GM18520 (cell line): ENCODE measurements around the gene FAM32A.

Experiments used
- ATAC-seq: cut with Tn5 transposase; IDR thresholded peaks from one replicate; pipeline ENCODE4 v1.9.1; 2021; ENCODE audit not compliant: unreplicated experiment

FAM32A gene

DNA sequence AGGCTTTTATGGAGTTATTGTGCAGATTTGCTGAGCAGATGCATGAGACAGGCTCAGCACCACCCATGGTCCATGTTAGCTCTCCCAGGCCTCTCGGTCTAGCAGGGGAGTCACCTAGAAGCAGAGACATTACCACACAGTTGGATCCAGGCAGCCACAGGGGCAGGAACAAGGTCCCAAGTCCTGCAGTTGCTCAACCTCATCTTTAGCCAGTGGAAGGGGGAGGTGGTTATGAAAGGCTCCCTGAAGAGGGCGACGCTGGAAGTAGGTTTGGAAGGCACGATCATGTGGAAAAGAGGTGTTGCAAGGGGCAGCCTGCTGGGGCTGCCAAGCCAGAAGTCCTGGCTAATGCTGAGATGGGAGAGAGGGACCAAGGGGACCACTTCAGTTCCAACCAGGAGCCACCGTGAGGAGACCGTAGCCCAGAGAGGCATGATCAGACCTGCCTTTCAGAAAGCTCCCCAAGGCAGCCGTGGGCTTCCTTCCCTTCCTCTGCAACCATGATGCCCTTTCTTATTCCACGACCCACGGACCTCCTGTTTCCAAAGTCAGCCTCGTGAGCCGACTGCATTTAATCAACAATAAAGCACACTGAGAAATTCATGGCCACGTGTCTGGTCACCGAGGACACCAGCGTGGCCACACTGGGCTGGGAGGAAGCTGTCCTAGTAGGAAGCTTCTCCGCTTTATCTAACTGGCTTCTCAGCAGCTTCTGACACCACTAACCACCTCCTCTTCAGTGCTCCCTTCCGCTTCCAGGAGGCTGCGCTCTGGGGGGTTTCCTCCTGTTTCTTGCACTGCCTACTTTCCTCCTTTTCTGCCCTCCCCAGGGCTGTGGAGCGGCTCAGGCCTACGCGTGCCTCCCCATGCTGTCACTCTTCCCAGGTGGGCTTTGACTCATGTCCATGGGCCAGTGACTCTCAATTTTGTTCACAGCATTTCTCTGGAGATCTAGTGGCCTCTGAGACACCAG, 15.1 kb downstream of the FAM32A start:
- ATAC-seq, result no peak

DNA sequence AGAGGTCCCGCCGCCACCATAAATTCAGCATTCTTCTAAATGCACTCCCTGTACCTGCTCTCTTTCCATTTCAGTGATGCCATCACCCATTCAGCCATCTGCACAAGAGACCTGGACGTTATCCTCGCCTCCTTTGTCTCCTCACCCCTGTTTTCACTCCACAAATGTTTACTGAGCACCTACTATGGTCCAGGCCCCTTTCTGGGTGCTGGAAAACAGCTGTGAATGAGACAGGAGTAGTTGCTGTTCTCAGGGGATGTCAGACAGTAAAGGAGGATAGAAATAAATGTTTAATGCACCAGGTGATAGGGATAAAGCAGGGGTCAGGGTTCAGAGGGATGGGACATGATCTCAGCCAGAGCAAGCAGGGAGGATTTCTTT, 15.8 kb downstream of the FAM32A start:
- ATAC-seq, result no peak

DNA sequence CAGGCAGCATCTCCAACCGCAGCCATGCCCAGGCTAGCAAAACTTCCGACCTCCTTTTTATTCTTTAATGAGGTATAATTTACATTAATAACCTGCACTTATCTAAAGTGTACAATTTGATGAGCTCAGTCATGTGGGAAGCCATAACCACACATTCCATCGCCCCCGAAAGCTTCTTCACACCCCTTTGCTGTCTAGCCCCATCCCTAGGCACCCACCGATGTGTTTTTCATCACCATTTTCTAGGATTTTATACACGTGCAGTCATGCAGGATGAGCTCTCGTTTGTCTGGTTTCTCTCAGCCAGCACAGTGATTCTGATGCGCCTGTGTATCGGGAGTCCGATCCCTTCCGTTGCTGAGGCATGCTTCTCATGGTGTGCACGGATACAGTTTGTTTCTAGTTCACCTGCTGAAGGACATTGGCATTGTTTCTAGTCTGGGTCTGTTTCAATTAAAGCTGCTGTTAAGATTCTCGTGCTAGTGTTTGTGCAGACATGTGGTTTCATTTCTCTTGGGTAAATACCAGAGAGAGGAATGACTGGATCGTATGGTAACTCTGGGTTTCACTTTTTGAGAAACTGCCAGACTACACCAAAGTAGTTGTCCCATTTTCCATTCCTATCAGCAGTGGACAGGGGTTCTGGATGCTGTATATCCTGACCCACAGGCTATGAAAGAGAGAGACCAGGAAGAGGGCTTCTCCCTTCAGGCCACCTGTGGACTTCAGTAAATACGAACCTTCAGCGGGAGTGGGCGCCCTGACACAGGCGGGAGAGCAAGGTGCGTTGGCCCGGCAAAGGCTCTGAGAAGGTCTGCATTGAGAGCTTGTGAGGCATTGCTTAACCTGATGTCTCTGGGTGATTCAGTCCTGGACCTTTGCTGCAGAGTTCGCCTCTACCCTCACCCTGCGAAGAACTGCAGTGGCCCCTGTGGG, 17.4 kb downstream of the FAM32A start:
- no peak for ATAC-seq

DNA sequence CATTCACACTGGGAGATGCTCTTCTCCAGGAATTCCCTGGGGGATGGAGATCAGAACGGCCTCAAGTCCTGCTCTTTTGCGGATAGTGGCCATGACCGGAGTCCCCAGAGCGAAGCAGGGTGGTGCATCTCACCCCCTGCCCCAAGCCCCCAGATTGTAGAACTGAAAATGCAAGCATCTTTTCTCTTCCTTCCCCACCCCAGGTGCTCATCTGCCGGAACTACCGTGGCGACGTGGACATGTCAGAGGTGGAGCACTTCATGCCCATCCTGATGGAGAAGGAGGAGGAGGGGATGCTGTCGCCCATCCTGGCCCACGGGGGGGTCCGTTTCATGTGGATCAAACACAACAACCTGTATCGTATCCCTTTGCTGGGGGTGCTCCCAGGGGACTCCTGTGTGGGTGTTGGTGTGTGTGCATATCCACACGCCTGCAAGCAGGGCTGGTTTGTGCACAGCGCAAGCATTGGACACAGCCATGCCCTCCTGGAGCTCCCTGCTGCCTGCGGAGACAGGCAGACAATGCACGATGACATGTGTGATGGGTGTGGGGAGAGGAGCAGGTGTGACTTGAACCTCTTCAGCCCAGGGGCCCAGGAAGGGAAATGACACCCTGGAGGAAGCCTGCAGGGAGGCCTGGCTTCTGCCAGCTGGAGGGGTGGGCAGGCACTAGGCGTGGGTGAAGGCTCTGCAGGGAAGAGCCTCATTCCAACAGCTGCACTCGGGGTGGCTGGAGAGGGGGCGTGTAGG, 18.2 kb downstream of the FAM32A start:
- no peak for ATAC-seq

DNA sequence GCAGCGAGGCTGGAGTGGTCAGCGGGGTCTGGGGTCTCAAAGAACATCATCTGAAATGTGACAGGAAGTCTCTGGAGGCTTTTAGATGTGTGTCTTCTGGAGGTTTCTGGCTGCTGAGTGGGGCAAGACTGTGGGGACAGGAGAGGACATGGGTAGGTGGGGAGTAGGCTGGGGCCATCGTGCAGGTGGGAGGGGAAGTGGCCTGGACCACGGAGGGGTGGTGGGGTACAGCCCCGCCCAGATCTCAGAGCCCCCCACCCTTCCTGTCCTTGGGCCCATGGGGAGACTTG, 18.7 kb downstream of the FAM32A start:
- ATAC-seq, result no peak

DNA sequence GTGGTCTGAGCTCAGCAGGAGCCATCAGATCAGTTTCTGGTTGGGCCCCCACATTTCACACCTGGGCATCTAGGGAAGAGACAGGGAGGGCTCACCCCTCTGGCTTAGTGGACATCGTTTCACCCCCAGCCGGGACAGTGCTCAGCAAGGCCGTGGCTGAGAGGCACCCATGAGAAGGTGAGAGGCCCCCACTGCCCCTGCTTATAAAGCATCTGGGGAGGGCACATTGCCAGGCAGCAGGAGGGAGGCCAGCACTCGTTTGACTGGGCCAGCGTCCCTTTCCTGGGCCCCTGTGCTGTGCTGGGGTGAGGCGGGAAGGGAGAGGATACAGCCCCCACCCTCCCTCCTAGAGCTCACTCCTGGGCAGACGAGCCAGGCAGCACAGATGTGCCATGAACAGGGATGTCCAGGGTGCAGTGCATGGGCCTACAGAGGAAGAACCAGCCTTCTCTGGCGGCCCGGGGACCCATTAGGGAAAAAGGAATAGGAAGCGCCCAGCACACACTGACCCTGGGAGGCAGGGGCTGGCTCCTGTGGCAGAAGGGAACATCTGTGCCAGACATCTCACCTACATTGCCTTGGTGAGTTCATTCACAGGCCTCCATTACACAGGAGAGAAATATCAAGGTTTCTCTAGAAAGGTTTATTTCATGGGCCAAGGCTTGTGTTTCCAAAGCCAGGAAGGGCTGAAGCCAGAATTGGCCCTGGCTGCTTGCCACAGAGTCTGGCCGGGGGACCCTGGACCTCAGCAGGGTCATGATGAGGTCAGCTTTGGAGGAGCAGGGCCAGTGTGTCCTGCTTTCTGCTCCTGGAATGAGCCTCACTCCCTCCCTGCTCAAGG, 20.2 kb downstream of the FAM32A start:
- ATAC-seq, result no peak

DNA sequence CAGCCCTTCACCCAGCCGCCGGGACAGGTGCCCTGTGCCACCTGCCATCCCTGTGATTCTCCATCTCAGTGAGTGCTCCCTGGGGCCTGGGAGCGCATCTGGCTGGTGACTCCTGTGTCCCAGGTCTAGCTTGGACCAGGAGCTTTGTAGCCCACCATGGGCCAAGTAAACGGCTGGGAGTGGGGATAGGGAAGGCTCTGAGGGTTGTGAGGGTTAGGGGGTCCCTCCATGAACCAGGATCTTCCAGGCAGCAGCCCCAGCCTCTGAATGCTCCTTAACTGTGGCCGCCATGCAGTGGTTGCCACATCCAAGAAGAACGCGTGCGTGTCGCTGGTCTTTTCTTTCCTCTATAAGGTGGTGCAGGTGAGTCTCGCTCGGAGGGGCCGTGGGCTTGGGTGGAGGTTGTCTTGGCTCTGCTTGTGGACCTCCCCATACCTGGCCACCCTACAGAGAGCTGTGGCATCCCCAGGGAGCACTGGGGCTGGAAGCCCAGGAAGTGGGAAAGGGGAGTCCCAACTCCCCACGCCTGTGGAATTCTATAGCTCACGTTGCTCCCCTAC, 20.9 kb downstream of the FAM32A start:
- no peak for ATAC-seq

DNA sequence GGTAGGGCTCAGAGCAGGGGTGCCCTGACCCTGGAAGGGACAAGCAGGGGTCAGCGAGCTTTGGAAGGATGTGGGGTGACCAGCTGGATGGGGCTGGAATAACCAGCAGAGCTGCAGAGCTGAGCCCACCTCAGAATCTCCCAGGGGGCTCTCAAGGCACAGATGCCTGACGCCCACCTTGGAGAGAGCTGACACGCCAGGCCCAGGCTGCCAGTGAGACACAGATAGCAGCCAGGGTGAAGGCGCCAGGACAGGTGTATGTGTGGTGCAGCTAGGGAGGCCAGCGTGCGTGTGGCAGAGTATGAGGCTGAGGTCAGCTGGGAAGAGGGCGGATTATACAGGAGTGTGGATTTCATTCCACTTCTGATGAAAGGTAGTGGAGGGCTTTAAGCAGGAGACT, 21.4 kb downstream of the FAM32A start:
- no peak for ATAC-seq

DNA sequence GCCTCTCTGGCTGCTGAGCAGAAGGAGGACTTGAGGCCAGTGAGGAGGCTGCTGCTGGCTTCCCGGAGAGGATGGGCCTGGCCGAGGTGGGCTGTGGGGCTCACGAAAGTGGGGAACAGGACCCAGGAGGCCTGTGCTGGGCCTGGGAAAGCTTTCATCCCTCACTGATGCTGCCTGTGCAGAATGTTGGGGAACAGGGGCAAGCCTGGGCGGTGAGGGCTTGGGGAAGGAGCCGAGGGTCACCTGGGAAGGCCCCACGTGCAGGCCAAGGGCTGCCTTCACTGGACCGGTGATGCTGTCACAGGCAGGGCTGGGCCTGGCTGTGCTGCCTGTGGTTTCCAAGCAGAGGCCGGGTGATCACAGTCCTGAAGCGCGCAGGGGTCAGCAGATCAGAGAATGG, 21.9 kb downstream of the FAM32A start:
- no peak for ATAC-seq

DNA sequence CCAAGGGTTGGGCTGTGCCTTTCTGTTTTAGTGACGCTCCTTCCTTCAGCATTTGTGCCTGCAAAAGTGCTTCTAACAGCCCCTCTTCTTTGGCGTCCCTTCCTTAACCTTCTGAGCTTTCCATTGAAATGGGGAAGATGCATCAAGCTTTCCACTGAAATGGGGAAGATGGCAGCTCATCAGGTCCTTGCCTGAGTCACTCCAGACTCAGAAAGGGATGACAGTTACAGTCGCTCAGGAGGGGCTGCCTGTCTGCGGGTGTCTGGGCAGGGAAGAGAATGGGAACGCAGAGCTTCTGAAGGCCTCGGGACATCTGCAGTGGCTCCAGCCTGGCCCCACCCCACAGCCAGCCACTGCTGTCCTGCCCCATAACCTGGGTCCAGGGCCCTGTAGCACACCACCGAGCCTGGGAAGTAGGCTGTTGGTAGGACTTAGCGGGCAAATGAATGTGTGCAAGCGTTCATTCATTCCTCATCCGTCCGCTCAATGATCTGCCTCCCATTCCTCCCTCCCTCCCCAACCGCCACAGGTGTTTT, 22.3 kb downstream of the FAM32A start:
- ATAC-seq, result no peak

DNA sequence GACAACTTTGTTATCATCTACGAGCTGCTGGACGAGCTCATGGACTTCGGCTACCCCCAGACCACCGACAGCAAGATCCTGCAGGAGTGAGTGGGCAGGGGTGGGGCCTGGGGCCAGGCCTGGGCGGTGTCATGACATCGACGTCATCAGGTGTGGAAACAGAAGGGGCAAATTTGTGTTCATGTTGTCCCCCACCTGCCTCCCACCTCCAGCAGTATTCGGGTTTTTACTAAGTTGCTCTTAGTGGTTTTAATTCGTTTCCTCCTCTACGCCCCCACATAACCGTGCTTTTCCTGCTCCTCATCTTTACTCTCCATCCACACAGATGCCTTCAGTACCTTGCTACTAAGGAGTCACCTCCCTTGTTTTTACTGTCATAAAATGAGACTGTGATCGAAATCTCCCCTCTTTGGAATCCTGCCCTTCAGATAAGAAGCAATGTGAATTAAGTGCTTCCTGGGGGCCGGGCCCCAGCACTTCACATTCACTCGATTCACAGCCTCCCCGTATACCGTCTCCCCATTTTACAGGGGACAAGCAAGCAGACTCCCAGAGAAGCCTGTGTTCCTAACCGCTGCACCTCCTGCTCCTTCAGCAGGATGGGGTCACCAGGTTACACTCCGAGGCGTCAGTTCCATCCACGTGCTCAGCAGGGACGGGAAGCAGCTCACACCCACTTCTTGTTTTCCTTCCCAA, 23.0 kb downstream of the FAM32A start:
- ATAC-seq, result no peak

DNA sequence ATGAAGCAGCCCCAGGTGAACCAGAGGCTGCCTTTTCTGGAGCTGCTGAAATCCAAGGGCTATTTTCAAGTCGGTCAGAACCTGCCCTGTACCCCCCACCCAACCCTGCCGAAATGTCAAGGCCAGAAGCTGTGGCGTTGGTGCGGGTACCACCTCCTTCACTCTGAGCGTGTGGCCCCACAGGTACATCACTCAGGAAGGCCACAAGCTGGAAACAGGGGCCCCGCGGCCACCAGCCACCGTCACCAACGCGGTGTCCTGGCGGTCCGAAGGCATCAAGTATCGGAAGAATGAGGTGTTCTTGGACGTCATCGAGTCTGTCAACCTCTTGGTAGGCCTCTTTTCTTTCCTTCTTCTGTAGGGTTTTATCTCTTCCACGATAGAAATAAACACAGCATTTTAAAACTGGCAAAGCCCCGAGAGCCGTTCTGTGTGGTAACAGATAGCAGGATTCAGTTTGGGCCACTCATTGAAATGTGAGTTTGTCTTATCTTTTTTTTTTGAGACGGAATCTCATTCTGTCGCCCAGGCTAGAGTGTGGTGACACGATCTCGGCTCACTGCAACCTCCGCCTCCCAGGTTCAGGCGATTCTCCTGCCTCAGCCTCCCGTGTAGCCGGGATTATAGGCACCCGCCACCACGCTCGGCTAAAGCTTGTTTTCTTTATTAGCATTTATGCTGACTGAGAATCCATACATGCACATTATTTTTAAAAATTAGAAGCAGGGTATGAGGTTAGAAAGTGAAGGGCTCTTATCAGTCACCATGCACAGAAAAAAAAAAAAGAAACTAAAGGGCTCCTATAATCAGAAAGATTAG, 23.8 kb downstream of the FAM32A start:
- no peak for ATAC-seq

DNA sequence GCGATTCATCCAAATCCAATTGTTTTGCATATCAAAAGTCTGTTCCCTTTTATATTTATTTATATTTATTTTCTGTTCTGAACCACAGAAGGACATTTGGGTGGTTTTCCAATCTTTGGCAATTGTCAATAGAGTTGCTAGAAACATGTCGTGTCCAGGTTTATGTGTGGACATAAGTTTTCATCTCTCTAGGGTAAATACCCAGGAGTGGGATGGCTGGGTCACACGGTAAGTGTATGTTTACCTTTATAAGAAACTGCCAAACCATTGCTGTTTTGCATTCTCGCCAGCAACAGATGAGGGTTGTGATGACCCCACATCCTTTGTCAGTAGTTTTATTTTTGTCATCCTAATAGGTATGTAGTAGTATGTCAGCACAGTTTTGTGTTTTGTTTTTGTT, 25.0 kb downstream of the FAM32A start:
- ATAC-seq, result no peak

DNA sequence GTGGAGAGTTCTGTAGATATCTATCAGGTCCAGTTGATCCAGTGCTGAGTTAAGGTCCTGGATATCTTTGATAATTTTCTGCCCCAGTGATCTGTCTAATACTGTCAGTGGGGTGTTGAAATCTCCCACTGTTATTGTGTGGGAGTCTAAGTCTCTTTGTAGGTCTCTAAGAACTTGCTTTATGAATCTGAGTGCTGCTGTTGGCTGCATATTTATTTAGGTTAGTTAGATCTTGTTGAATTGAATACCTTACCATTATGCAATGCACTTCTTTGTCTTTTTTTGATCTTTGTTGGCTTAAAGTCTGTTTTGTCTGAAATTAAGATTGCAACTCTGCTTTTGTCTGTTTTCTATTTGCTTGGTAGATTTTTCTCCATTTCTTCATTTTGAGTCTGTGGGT, 27.9 kb downstream of the FAM32A start:
- no peak for ATAC-seq

DNA sequence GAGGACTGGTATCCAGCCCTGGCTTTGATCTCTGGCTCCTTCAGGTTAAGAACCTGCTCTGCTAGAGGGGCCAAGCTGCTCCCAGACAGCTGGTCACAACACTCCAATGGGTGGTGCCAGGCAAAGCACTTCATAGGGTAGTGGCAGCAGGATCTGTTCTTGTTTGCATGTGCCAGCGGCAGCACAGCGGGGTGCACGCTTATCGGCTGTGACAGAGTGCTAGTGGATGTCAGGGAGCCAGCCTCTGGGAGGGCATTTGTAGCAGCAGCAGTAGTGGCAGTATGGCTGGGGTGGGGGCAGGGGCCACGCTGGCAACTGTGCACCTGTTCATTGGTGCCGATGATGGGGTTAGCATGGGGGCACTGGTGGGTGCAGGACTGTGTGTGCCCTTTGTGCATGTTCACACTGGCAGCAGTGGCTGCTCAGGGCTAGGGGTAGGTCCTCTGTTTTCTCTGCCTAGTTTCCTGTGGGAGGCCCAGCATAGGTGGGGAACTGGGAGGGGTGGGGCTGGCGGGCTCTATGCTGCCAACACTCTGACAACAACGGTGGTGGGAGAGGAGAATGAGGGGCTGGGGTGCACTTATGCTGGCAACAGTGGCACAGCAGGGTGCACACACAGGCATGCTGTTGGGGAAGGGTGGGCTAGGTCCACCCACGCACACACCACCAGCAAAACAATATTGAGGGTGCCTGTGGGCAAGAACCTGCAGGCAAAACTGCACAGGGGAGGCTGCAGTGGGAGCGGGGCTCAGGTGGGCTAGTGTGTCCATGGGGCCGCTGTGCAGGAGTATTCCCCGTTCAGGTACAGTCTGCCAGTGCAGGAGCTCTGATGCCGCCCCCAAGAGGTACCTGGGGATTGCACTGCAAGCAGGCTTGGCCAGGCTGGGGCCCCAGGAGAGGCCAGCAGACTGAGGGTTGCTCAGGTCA, 31.8 kb downstream of the FAM32A start:
- no peak for ATAC-seq

DNA sequence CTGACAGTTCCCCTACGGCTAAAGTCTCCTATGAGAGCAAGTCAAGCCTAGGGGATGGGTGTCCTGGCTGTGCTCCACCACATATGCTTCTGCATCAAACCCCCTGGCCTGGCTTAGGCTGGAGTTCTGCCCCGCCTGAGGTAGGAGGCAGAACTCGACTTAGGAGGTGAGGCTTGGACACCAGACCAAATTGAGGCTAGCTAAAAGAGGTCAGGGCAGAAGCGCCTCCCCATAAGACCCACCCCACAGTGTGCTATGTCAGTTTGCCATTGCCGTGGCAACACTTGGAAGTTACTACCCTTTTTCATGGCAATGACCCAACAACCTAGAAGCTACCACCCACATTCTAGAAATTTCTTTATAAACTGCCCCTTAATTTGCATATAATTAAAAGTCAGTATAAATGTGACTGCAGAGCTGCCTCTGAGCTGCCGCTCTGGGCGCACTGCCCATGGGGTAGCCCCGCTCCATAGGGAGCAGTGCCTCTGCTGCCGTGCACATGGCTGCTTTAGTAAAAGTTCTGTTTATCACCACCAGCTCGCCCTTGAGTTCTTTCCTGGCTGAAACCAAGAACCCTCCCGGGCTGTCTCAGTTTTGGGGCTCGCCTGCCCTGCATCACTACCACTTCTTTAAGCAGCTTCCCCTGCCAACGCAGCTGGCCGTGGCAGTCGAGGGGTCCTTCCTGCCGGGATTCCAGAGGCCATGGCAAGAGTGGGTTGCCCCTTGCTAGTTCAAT, 32.7 kb downstream of the FAM32A start:
- ATAC-seq, result no peak

DNA sequence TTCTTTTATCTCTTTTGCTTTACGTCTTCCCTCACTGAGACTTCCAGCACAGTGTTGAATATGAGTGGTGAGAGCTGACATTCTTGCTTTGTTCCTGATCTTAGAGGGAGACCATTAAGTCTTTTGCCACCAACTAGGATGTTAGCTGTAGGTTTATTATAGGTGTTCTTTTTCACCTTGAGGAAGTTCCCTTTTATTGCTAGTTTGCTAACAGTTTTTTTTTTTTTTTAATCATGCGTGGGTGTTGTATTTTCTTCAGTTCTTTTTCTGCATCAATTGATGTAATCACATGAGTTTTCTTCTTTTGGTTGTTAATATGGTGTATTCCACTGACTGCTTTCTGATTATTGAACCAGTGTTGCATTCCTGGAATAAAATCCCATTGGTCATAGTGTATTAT, 33.6 kb downstream of the FAM32A start:
- ATAC-seq, result no peak
